Measurements from ENCODE around the gene ZNF407.

DNA sequence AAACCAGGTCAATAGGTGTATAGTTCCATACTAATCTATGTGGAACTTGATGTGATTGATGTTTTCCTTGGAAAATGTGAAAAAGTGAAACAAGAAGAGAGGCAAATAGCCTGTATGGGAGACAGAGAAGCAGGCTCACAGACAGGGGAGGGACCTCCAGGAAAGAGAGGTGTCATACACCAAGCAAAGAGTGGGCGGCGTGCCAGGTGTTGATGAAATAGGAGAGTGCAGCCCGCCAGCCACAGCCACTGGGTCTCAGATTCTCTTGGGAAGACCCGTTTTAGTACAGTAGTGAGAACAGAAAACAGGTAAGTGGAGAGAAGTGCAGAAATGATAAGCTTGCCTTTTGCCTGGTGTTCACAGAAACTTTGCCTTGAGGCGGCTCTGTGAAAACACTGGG, 301.9 kb downstream of the ZNF407 start:
- TF ChIP-seq, protein P1, sequence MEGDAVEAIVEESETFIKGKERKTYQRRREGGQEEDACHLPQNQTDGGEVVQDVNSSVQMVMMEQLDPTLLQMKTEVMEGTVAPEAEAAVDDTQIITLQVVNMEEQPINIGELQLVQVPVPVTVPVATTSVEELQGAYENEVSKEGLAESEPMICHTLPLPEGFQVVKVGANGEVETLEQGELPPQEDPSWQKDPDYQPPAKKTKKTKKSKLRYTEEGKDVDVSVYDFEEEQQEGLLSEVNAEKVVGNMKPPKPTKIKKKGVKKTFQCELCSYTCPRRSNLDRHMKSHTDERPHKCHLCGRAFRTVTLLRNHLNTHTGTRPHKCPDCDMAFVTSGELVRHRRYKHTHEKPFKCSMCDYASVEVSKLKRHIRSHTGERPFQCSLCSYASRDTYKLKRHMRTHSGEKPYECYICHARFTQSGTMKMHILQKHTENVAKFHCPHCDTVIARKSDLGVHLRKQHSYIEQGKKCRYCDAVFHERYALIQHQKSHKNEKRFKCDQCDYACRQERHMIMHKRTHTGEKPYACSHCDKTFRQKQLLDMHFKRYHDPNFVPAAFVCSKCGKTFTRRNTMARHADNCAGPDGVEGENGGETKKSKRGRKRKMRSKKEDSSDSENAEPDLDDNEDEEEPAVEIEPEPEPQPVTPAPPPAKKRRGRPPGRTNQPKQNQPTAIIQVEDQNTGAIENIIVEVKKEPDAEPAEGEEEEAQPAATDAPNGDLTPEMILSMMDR (IDR thresholded peaks at IDR 0.05; ENCODE audit: low read depth, low read length, missing input control): no peak
- TF ChIP-seq FOXA1 (IDR thresholded peaks at IDR 0.05) (no peak), TAF1 (conservative IDR thresholded peaks at IDR 0.05) (no peak), GABPA (IDR thresholded peaks at IDR 0.05 in 1 of 2, conservative IDR thresholded peaks at IDR 0.05 in 1 of 2) (no peak), JUND (IDR thresholded peaks at IDR 0.05) (no peak), SP1 (IDR thresholded peaks at IDR 0.05) (no peak), RAD21 (IDR thresholded peaks at IDR 0.05) (no peak)
- TF ChIP-seq, protein P2, sequence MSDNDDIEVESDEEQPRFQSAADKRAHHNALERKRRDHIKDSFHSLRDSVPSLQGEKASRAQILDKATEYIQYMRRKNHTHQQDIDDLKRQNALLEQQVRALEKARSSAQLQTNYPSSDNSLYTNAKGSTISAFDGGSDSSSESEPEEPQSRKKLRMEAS (IDR thresholded peaks at IDR 0.05): no peak
- TF ChIP-seq, protein P3, sequence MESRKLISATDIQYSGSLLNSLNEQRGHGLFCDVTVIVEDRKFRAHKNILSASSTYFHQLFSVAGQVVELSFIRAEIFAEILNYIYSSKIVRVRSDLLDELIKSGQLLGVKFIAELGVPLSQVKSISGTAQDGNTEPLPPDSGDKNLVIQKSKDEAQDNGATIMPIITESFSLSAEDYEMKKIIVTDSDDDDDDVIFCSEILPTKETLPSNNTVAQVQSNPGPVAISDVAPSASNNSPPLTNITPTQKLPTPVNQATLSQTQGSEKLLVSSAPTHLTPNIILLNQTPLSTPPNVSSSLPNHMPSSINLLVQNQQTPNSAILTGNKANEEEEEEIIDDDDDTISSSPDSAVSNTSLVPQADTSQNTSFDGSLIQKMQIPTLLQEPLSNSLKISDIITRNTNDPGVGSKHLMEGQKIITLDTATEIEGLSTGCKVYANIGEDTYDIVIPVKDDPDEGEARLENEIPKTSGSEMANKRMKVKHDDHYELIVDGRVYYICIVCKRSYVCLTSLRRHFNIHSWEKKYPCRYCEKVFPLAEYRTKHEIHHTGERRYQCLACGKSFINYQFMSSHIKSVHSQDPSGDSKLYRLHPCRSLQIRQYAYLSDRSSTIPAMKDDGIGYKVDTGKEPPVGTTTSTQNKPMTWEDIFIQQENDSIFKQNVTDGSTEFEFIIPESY (IDR thresholded peaks at IDR 0.05): no peak
- TF ChIP-seq, protein P4, sequence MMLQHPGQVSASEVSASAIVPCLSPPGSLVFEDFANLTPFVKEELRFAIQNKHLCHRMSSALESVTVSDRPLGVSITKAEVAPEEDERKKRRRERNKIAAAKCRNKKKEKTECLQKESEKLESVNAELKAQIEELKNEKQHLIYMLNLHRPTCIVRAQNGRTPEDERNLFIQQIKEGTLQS (IDR thresholded peaks at IDR 0.05): no peak
